SH-SY5Y (cell line): Measurements from ENCODE around the gene EML2.

ENCODE experiments used
- GATA2 ChIP-seq: IDR thresholded peaks from 2 replicates; pipeline ENCODE4 v1.6.1; 2011; ENCODE audit warnings: mild to moderate bottlenecking, low read depth, low read length
- GATA3 ChIP-seq: IDR thresholded peaks from 2 replicates; pipeline ENCODE4 v1.6.1; 2011; ENCODE audit warnings: low read depth, mild to moderate bottlenecking, low read length, moderate library complexity

DNA sequence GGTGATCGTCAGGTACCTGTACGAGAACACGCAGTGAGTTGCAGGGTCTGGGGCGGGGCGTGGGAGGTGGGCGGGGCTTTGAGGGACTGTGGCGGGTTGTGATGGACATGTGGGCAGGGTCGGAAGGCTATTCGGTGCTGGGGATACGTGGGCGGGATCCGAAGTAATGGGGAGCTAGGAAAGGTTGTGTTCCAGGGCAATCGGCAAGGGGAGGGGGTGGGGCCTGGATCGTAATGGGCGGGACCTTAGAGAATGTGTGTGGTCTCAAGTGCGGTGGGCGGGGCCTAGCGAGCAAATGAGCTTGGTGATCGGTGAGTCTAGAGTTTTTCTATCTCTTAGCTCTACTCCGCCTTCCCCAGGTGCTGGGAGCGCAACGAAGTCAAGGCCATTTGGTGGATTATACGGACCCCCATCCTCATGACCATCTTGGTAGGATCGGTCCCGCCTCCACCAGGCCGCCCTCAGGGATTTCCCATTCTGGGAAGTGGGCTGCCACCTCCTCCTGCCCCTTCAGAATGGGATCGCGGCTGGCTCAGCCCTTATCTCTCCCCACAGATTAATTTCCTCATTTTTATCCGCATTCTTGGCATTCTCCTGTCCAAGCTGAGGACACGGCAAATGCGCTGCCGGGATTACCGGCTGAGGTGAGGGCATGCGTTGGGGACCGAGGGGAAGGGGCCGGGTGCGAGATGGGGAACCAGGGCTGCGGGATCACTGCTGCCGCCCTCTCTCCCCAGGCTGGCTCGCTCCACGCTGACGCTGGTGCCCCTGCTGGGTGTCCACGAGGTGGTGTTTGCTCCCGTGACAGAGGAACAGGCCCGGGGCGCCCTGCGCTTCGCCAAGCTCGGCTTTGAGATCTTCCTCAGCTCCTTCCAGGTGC is 38.4 kb upstream of the EML2 start:
- TF ChIP-seq GATA3: no peak
- TF ChIP-seq GATA2: no peak
